HepG2 (cell line): ENCODE data around the gene RPEL1. TPM values are rescaled to one million over a fixed set of nuclear protein-coding genes. Genes with fewer than 3 reads are reported as not detected.

ENCODE experiments used
- ARNTL ChIP-seq: sonication (generic); formaldehyde crosslinking; IDR thresholded peaks from 2 replicates; pipeline ENCODE4 v1.4.0; 2020; ENCODE audit warnings: mild to moderate bottlenecking, missing genetic modification reagents
- CCAR2 ChIP-seq: fragments of 200-400 bp; formaldehyde crosslinking; optimal IDR thresholded peaks from 2 replicates; pipeline ENCODE3; 2018; ENCODE audit warnings: low read depth, mild to moderate bottlenecking, low read length, moderate library complexity
- CREBL2 ChIP-seq: sonication (generic); formaldehyde crosslinking; IDR thresholded peaks from 2 replicates; pipeline ENCODE4 v1.8.1; 2023; ENCODE audit warnings: missing genetic modification reagents, mild to moderate bottlenecking, borderline replicate concordance
- GTF2F1 ChIP-seq: fragments of 150-350 bp; IDR thresholded peaks from 2 replicates; pipeline ENCODE4 v1.6.1; 2014; ENCODE audit warnings: low read length
- MAX ChIP-seq: IDR thresholded peaks from 2 replicates; pipeline ENCODE4 v1.6.1; 2012; ENCODE audit warnings: inconsistent platforms
- MBD4 ChIP-seq: IDR thresholded peaks from 2 replicates; pipeline ENCODE4 v1.6.1; 2012; ENCODE audit warnings: low read length, inconsistent platforms, borderline replicate concordance
- NKX3-1 ChIP-seq: sonication (generic); formaldehyde crosslinking; IDR thresholded peaks from 2 replicates; pipeline ENCODE4 v1.5.0; 2020; ENCODE audit warnings: missing genetic modification reagents
- NR3C1 ChIP-seq: sonication (generic); formaldehyde crosslinking; IDR thresholded peaks from 2 replicates; pipeline ENCODE4 v1.4.0; 2020; ENCODE audit warnings: missing genetic modification reagents
- PAXIP1 ChIP-seq: sonication (generic); formaldehyde crosslinking; conservative IDR thresholded peaks from 2 replicates; pipeline ENCODE4 v1.4.0; 2020; ENCODE audit warnings: mild to moderate bottlenecking, missing genetic modification reagents, moderate library complexity
- PHF5A ChIP-seq: IDR thresholded peaks from one replicate; pipeline ENCODE4 v1.6.1; 2018; ENCODE audit warnings: low read depth, missing genetic modification reagents; ENCODE audit not compliant: unreplicated experiment
- POGZ ChIP-seq: sonication (generic); formaldehyde crosslinking; IDR thresholded peaks from 2 replicates; pipeline ENCODE4 v1.4.0; 2020; ENCODE audit warnings: mild to moderate bottlenecking, missing genetic modification reagents
- RARA ChIP-seq: IDR thresholded peaks from 2 replicates; pipeline ENCODE4 v1.6.1; 2016; ENCODE audit warnings: missing genetic modification reagents, missing compliant biosample characterization
- SAFB2 ChIP-seq: sonication (generic); formaldehyde crosslinking; IDR thresholded peaks from 2 replicates; pipeline ENCODE4 v1.5.1; 2020; ENCODE audit warnings: missing genetic modification reagents, low read depth, mild to moderate bottlenecking, borderline replicate concordance
- SNAPC5 ChIP-seq: sonication (generic); formaldehyde crosslinking; IDR thresholded peaks from 2 replicates; pipeline ENCODE4 v1.8.1; 2023; ENCODE audit warnings: mild to moderate bottlenecking, missing genetic modification reagents, borderline replicate concordance
- SRSF9 ChIP-seq: fragments of 200-400 bp; formaldehyde crosslinking; IDR thresholded peaks from 2 replicates; pipeline ENCODE4 v1.6.1; 2018; ENCODE audit warnings: borderline replicate concordance, mild to moderate bottlenecking, low read depth, low read length; ENCODE audit not compliant: insufficient read depth, poor library complexity, severe bottlenecking
- TGIF2 ChIP-seq: IDR thresholded peaks from 2 replicates; pipeline ENCODE4 v1.6.1; 2016; ENCODE audit warnings: control low read depth, missing compliant biosample characterization
- TOE1 ChIP-seq: sonication (generic); formaldehyde crosslinking; IDR thresholded peaks from 2 replicates; pipeline ENCODE4 v1.4.0; 2020; ENCODE audit warnings: mild to moderate bottlenecking, missing genetic modification reagents
- ZBTB25 ChIP-seq: IDR thresholded peaks from 2 replicates; pipeline ENCODE4 v1.6.1; 2018; ENCODE audit warnings: missing genetic modification reagents
- ZBTB37 ChIP-seq: sonication (generic); formaldehyde crosslinking; IDR thresholded peaks from 2 replicates; pipeline ENCODE4 v1.4.0; 2020; ENCODE audit warnings: mild to moderate bottlenecking, missing genetic modification reagents
- ZNF275 ChIP-seq: sonication (generic); formaldehyde crosslinking; IDR thresholded peaks from 2 replicates; pipeline ENCODE4 v1.8.0; 2022; ENCODE audit warnings: missing genetic modification reagents, mild to moderate bottlenecking, inconsistent platforms, borderline replicate concordance
- ZNF335 ChIP-seq: sonication (generic); formaldehyde crosslinking; IDR thresholded peaks from 2 replicates; pipeline ENCODE4 v1.4.0; 2020; ENCODE audit warnings: missing genetic modification reagents
- ZNF749 ChIP-seq: sonication (generic); formaldehyde crosslinking; IDR thresholded peaks from 2 replicates; pipeline ENCODE4 v1.8.0; 2022; ENCODE audit warnings: mild to moderate bottlenecking, missing genetic modification reagents, moderate library complexity, borderline replicate concordance
- ZSCAN21 ChIP-seq: sonication (generic); formaldehyde crosslinking; IDR thresholded peaks from 2 replicates; pipeline ENCODE4 v1.8.0; 2022; ENCODE audit warnings: mild to moderate bottlenecking, missing genetic modification reagents, moderate library complexity, borderline replicate concordance
- polyA plus RNA-seq, 8 experiments: library from polyadenylated mRNA; depleted of rRNA in 3 of 8; stranded (reverse) in 7 of 8; unstranded in 1 of 8; fragments of >200 nt; fragmentation: Illumina TruSeq in 4 of 8; extraction: Trizol in 4 of 8; gene quantifications; 2 replicates each; pipeline versions ENCODE4 v1.2.1 to v1.2.3, GENCODE V29; 2011 to 2016; ENCODE audit warnings: low read depth in 4 of 8, missing spikeins in 1 of 8, mixed read lengths in 1 of 8; ENCODE audit not compliant: insufficient read depth in 1 of 8
- total RNA-seq, 5 experiments: library from RNA; depleted of rRNA; stranded (reverse); fragments of >200 nt; fragmentation: Illumina TruSeq; extraction: Trizol; gene quantifications; 2 replicates each; pipeline ENCODE4 v1.2.3, GENCODE V29; 2016; ENCODE audit warnings: low read depth in 1 of 5

The RPEL1 gene
- total and polyA plus RNA-seq, 2 of the 13 experiments (the other 11 are each of a cell fraction or from before 2014, with no cell fraction given) = 0.04 to 0.07 TPM

GRCh38 chr10:103278862-103279298 lies 33.2 kb downstream of the RPEL1 start (continued):
- TF ChIP-seq ZBTB25 (CRISPR knock-in tag) (no peak), SNAPC5 (no peak), SRSF9 (no peak), POGZ (no peak), MBD4 (no peak), CCAR2 (no peak), TGIF2 (CRISPR knock-in tag) (peak; percentile 57; the same call in 1 of the 2 replicates), ZSCAN21 (CRISPR knock-in tag) (0 out of 2 replicates have a peak, but pooled peaks have one; percentile 23), CREBL2 (CRISPR knock-in tag) (no peak), NKX3-1 (CRISPR knock-in tag) (0 out of 2 replicates have a peak, but pooled peaks have one; percentile 37), PHF5A (CRISPR knock-in tag) (no peak), ZNF275 (CRISPR knock-in tag) (no peak), MAX (0 out of 2 replicates have a peak, but pooled peaks have one; percentile 15), ZNF335 (0 out of 2 replicates have a peak, but pooled peaks have one; percentile 48), SAFB2 (CRISPR knock-in tag) (no peak), ZNF749 (CRISPR knock-in tag) (no peak), ARNTL (CRISPR knock-in tag) (no peak), NR3C1 (CRISPR knock-in tag) (no peak), RARA (CRISPR knock-in tag) (no peak), GTF2F1 (no peak), PAXIP1 (CRISPR knock-in tag) (no peak), ZBTB37 (CRISPR knock-in tag) (no peak), TOE1 (CRISPR knock-in tag) (no peak)
